C4-2B (cell line): ENCODE data around the gene CEMIP.

Source experiments
- CTCF ChIP-seq: fragments of 450-650 bp; conservative IDR thresholded peaks from 2 replicates; pipeline ENCODE4 v1.5.1; 2017; ENCODE audit warnings: mild to moderate bottlenecking
- ZFX ChIP-seq: fragments of 450-650 bp; IDR thresholded peaks from 2 replicates; pipeline ENCODE4 v1.6.1; 2017

GRCh38 chr15:80841541-80841940 lies 62.4 kb downstream of the CEMIP start:
- TF ChIP-seq CTCF (no peak), ZFX (no peak)
